Omental fat pad (tissue), 4 donors: ENCODE data around the gene ADAMTS13. TPM values are rescaled to one million over a fixed set of nuclear protein-coding genes. Genes with fewer than 3 reads are reported as not detected.

ENCODE experiments used
- ATAC-seq: fragments of 150-250 bp; one replicate; pipeline ENCODE4 v1.9.1; 2016; ENCODE audit warnings: mild to moderate bottlenecking, moderate library complexity; ENCODE audit not compliant: low FRiP score
- DNase-seq: peaks from one replicate; pipeline ENCODE4 v3.0.0-alpha.2; 2019; ENCODE audit warnings: low spot score
- total RNA-seq, 4 donors: library from RNA; depleted of rRNA; stranded (reverse); fragments of >200 nt; gene quantifications; one replicate each; pipeline ENCODE4 v1.1.0, GENCODE V29; 2016
- TF ChIP-seq, protein P1 (sequence below), 3 donors: fragments of 450-650 bp; IDR thresholded peaks; one replicate each; pipeline ENCODE4 v1.5.1; 2016 to 2017; ENCODE audit warnings: antibody characterized with exemption in 3 of 3, mild to moderate bottlenecking in 3 of 3, moderate library complexity in 2 of 3

ADAMTS13 gene
- total RNA-seq, 4 donors from 2014 or later = 1.1 to 3.0 (median 1.2) TPM

DNA sequence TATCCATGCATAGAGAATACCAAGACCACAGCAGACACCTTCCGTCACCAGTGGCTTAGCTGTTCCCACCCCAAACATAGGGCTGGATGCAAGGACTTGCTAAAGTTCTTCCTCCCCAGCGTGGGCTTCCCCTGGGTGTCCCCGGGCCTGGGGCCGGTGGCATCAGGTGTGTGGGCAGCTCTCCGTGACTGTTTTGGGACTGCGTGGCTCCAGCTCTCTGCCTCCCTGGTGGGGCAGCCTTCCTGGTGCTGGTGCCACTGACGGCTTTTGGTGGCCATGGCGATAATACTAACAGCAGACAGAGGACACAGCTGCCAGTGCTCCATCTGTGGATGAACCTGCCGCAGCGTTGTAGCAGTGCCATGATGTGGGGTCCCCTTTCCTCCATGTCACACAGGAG lies 42.5 kb downstream of the ADAMTS13 start:
- DNase-seq = no peak
- no peak for ATAC-seq
- TF ChIP-seq, protein P1, sequence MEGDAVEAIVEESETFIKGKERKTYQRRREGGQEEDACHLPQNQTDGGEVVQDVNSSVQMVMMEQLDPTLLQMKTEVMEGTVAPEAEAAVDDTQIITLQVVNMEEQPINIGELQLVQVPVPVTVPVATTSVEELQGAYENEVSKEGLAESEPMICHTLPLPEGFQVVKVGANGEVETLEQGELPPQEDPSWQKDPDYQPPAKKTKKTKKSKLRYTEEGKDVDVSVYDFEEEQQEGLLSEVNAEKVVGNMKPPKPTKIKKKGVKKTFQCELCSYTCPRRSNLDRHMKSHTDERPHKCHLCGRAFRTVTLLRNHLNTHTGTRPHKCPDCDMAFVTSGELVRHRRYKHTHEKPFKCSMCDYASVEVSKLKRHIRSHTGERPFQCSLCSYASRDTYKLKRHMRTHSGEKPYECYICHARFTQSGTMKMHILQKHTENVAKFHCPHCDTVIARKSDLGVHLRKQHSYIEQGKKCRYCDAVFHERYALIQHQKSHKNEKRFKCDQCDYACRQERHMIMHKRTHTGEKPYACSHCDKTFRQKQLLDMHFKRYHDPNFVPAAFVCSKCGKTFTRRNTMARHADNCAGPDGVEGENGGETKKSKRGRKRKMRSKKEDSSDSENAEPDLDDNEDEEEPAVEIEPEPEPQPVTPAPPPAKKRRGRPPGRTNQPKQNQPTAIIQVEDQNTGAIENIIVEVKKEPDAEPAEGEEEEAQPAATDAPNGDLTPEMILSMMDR (IDR thresholded peaks at IDR 0.05) = no peak

DNA sequence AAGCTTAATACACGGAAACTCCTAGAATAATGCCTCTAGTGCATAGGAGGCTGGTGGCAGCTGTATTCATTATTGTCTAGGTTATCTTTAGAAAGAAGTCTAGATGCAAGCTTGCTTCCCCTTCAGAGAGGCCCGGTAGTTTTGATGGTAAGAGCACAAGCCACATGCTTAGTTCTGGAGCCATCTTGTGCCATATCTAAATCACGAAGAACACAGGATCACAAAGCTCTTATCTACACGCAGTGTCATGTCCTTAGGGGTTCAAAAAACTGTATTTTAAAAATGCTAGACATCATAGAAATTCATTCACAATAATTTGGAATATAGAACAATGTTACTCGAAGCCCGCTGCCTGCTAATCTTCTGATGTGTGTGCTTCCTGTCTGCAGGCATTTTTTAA lies 43.8 kb downstream of the ADAMTS13 start:
- no peak for ATAC-seq
- no peak for DNase-seq
- TF ChIP-seq, protein P1 (IDR thresholded peaks at IDR 0.05) = no peak

DNA sequence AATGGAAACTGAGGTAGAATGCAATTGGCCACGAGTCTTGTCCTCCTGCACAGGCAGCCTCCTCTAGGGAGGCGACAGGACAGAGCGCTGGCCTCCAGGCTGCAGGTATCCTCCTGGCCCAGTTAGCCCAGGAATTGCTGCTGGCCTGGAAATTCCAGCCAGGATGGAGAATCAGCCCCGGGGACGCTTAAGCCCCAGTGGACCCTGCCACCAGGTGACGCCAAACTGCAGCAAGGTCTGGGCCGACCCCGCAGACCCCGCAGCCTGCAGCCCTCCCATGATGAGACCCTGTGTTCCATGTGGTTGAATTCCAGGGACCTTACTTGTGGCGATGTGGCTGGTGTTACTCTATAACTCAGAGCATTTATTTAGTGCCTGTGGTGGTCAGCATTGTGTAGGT lies 44.9 kb downstream of the ADAMTS13 start:
- DNase-seq = no peak
- no peak for ATAC-seq
- TF ChIP-seq, protein P1 (IDR thresholded peaks at IDR 0.05) = no peak

DNA sequence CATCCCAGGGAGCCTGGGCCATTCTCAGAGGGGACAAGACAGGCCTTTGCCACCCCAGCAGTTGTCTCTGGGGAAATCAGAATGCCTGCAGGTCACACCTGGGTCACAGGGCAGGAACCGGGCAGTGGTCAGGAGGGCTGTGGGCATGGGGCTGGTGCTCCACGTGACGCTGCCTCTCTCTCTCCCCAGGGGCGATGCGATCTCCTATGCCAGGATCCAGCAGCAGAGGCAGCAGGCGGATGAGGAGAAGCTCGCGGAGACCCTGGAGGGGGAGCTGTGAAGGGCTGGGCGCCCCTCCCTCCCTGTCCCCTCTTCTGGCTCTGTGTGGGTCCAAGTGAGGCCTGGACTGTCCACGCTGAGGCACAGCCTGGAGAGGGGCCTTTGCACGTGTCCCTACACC lies 46.2 kb downstream of the ADAMTS13 start:
- ATAC-seq = no peak
- DNase-seq = no peak
- TF ChIP-seq, protein P1 (IDR thresholded peaks at IDR 0.05) = no peak

DNA sequence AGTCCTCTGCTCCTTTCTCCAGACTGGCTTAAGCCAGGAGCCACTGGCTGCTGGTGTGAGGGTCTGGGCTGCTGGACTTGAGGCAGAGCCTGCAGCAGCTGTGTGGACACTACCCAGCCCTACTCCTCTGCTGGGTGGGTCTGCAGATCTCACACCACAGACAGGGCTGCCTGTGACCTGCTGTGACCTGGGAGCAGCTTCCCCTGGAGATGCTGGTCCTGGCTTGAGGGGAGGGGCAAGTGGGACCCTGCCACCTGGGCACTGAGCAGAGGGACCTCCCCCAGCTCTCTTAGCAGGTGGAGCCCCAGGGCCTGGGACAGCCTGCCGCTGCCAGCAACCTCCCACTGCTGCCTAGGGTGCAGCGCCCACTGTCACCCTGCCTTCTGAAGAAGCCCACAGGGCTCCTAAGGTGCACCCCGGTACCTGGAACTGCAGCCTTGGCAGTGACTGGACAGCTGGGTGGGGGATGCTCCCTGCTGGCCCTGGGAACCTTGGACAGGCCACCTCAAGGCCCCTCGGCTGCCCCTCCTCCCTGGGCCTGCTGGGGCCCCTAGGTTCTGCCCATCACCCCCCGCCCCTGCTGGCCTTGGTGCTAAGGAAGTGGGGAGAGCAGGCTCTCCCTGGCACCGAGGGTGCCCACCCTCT lies 46.7 kb downstream of the ADAMTS13 start:
- TF ChIP-seq, protein P1 (IDR thresholded peaks at IDR 0.05) = no peak
- ATAC-seq (no peak), DNase-seq (no peak)

DNA sequence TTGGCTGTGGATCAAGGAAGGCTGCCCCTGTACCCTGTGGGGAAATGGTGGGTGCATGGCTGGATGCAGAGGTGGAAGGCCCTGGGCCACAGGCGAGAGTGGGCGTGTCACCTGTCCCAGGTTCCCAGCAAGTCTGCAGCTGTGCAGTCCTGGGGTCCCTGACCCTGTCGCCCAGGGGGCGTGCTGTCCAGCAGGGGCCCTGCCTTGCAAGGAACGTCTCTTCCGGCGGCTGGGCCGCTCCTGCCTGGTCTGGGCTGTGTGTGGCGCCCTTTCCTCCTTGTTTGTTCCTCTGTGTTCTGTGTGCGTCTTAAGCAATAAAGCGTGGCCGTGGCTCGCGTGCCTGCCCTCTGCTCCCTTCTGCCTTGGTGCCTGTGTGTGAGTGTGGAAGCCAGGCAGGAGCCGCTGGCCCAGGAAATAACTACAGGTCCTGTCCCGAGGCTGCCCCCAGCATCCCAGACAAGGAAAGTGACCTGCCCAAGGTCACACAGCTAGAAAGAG lies 48.3 kb downstream of the ADAMTS13 start:
- ATAC-seq = no peak
- no peak for DNase-seq
- TF ChIP-seq, protein P1 (IDR thresholded peaks at IDR 0.05) = no peak

DNA sequence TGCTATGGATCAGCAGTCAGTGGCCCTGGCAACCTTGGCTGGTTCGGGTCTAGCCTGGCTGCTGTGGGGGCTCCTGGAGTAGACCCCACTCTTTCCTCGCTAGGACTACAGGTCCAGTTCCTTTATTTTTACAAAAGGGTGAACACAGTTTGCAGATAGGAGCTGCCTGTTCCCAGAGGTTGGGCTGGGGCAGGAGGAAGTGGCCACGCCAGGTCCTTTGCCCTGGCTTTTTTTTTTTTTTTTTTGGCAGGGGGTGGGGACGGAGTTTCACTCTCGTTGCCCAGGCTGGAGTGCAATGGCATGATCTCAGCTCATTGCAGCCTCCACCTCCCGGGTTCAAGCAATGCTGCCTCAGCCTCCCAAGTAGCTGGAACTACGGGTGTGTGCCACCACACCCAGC lies 48.8 kb downstream of the ADAMTS13 start:
- ATAC-seq (no peak), DNase-seq (no peak)
- TF ChIP-seq, protein P1 (IDR thresholded peaks at IDR 0.05) = no peak
